Measurements from ENCODE around the gene HES4. TPM values are rescaled to one million over a fixed set of nuclear protein-coding genes. Genes with fewer than 3 reads are reported as not detected.

The HES4 gene
- total and polyA plus RNA-seq, 2 of the 13 experiments (the other 11 are each of a cell fraction or from before 2014, with no cell fraction given): 8.8 to 10.6 TPM

- Histone ChIP-seq H3K27ac (ENCODE audit: extremely low read length, insufficient read depth, low read length) (no peak overlapping the region), H3K4me2 (ENCODE audit: low read depth, low read length) (no peak overlapping the region), H4K20me1 (ENCODE audit: insufficient read depth, low read length) (peaks cover 4% of the 10 kb centered on the region; the same call in 1 of the 2 replicates), H3K9me3 (ENCODE audit: low read length) (peaks cover 6% of the 10 kb centered on the region), H3K79me2 (ENCODE audit: insufficient read depth, low read length) (no peaks in the 10 kb centered on the region), H3K4me1 (ENCODE audit: insufficient read depth, low read length) (peaks cover 37% of the 10 kb centered on the region), H3K36me3 (replicated peaks in 1 of 2; ENCODE audit: control insufficient read depth in 1 of 2, insufficient read depth in 2 of 2, low read length in 2 of 2) (no peaks in the 10 kb centered on the region), H3K27me3 (ENCODE audit: control insufficient read depth in 1 of 2, insufficient read depth in 2 of 2, low read length in 2 of 2) (peaks cover 0 to 7% of the 10 kb centered on the region in 2 experiments; a peak in 2 of 5 replicates), H3K9ac (ENCODE audit: insufficient read depth, low read depth, low read length) (no peak overlapping the region), H2AFZ (ENCODE audit: low read length) (no peak overlapping the region), H3K4me3 (replicated peaks in 1 of 3; ENCODE audit: insufficient read depth in 1 of 3, low read depth in 2 of 3, low read length in 3 of 3) (no peak overlapping the region)
- FAIRE-seq: no peak
- TF ChIP-seq NFYC (CRISPR knock-in tag; IDR thresholded peaks at IDR 0.05) (no peak), ZNF674 (CRISPR knock-in tag; IDR thresholded peaks at IDR 0.05; ENCODE audit: low read depth) (no peak), MTF2 (CRISPR knock-in tag; IDR thresholded peaks at IDR 0.05; ENCODE audit: borderline replicate concordance) (no peak), ZNF737 (CRISPR knock-in tag; IDR thresholded peaks at IDR 0.05; ENCODE audit: borderline replicate concordance) (no peak), ZNF530 (CRISPR knock-in tag; IDR thresholded peaks at IDR 0.05; ENCODE audit: low read depth) (no peak), CC2D1A (CRISPR knock-in tag; IDR thresholded peaks at IDR 0.05) (no peak), NR2F6 (IDR thresholded peaks at IDR 0.05) (no peak), NR2F6 (CRISPR knock-in tag; IDR thresholded peaks at IDR 0.05) (no peak), PBX3 (CRISPR knock-in tag; IDR thresholded peaks at IDR 0.05; ENCODE audit: borderline replicate concordance) (no peak), GABPA (IDR thresholded peaks at IDR 0.05; ENCODE audit: low read depth, low read length) (no peak), GABPA (CRISPR knock-in tag; IDR thresholded peaks at IDR 0.05; ENCODE audit: low read depth) (no peak), XBP1 (CRISPR knock-in tag; IDR thresholded peaks at IDR 0.05) (no peak), ZNF703 (CRISPR knock-in tag; IDR thresholded peaks at IDR 0.05; ENCODE audit: borderline replicate concordance) (no peak), DNMT1 (CRISPR knock-in tag; IDR thresholded peaks at IDR 0.05) (no peak), PHF5A (CRISPR knock-in tag; IDR thresholded peaks at IDR 0.05; ENCODE audit: low read depth, unreplicated experiment) (no peak)
- TF ChIP-seq, protein P1, sequence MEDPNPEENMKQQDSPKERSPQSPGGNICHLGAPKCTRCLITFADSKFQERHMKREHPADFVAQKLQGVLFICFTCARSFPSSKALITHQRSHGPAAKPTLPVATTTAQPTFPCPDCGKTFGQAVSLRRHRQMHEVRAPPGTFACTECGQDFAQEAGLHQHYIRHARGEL (CRISPR knock-in tag; IDR thresholded peaks at IDR 0.05): no peak
- TF ChIP-seq, protein P2, sequence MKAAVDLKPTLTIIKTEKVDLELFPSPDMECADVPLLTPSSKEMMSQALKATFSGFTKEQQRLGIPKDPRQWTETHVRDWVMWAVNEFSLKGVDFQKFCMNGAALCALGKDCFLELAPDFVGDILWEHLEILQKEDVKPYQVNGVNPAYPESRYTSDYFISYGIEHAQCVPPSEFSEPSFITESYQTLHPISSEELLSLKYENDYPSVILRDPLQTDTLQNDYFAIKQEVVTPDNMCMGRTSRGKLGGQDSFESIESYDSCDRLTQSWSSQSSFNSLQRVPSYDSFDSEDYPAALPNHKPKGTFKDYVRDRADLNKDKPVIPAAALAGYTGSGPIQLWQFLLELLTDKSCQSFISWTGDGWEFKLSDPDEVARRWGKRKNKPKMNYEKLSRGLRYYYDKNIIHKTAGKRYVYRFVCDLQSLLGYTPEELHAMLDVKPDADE (CRISPR knock-in tag; IDR thresholded peaks at IDR 0.05): no peak
- intact Hi-C loops (cut with micrococcal nuclease; ENCODE audit: unreplicated experiment) (no loop called here), in situ Hi-C loops (cut with HindIII; ENCODE audit: extremely low pct_ligation_motif_present, low pct_unique_long_range_greater_than_20kb) (no loop called here)
- ChIA-PET POLR2A (no interaction called here), CTCF (ENCODE audit: low intra/inter-chr PET ratio, low total read pairs) (no interaction called here)
- no peak for DNase-seq (ENCODE audit: low spot score)
- no peak for ATAC-seq
- no TSS peak for BruUV-seq (replicated peaks)
- WGBS (ENCODE audit: low lambda C conversion rate): 66% methylated on average over 14 of the region's 15 CpGs
Measured at GRCh38 chr1:993379-993995, 6.4 kb downstream of the HES4 start.

All from HepG2 (cell line).